SK-N-SH (cell line): ENCODE measurements around the gene OR2AT4. TPM values are rescaled to one million over a fixed set of nuclear protein-coding genes. Genes with fewer than 3 reads are reported as not detected.

Experiments
- CTCF ChIA-PET: fragments of 300-600, 350-600 bp; formaldehyde crosslinking; extraction: SDS; loops from one replicate; lab custom pipeline; 2021; lab: Yijun Ruan, JAX
- POLR2A ChIA-PET: fragments of 350-600 bp; sonication (Branson Sonifier 250); formaldehyde crosslinking; extraction: SDS; loops from one replicate; lab custom pipeline; 2020; ENCODE audit warnings: antibody characterized with exemption, inconsistent platforms; lab: Yijun Ruan, JAX
- DNase-seq: peaks from one replicate; pipeline ENCODE4 v3.0.0; 2012
- H2AFZ ChIP-seq: fragments of 200-600 bp; sonication (generic); 2 replicates; pipeline ENCODE4 v1.8.1; 2016; ENCODE audit warnings: antibody characterized with exemption, mild to moderate bottlenecking, low read depth
- H3F3A ChIP-seq: fragments of 200-600 bp; sonication (generic); replicated peaks from 2 replicates; pipeline ENCODE3; 2016; ENCODE audit warnings: antibody characterized with exemption, mild to moderate bottlenecking; ENCODE audit not compliant: insufficient read depth
- H3K27ac ChIP-seq, 2 experiments: fragments of 200-500 bp in 1 of 2; fragments of 200-600 bp in 1 of 2; sonication (Bioruptor generic) in 1 of 2; sonication (generic), shearing (Covaris generic) in 1 of 2; 2 replicates each; pipeline versions ENCODE4 v1.5.1 to v1.6.1; 2014 to 2016; ENCODE audit warnings: low read depth in 2 of 2, inconsistent platforms in 1 of 2, low read length in 1 of 2, mild to moderate bottlenecking in 1 of 2, mixed read lengths in 1 of 2
- H3K27me3 ChIP-seq: fragments of 200-600 bp; sonication (generic), shearing (Covaris generic); 2 replicates; pipeline ENCODE4 v1.6.1; 2016; ENCODE audit warnings: mixed run types; ENCODE audit not compliant: insufficient read depth
- H3K36me3 ChIP-seq, 2 experiments: fragments of 200-500 bp in 1 of 2; fragments of 200-600 bp in 1 of 2; sonication (Bioruptor generic) in 1 of 2; sonication (generic) in 1 of 2; replicated peaks in 1 of 2; 2 replicates each; pipeline versions ENCODE3 to v1.5.1; 2014 to 2016; ENCODE audit warnings: low read length in 1 of 2, mild to moderate bottlenecking in 1 of 2; ENCODE audit not compliant: insufficient read depth in 2 of 2, control insufficient read depth in 1 of 2
- H3K4me1 ChIP-seq, 2 experiments: fragments of 200-500 bp in 1 of 2; fragments of 200-600 bp in 1 of 2; sonication (Bioruptor generic) in 1 of 2; sonication (generic), shearing (Covaris generic) in 1 of 2; 2 replicates each; pipeline versions ENCODE4 v1.5.1 to v1.6.1; 2014 to 2016; ENCODE audit warnings: low read depth in 1 of 2, low read length in 1 of 2, mixed run types in 1 of 2; ENCODE audit not compliant: insufficient read depth in 2 of 2, control insufficient read depth in 1 of 2
- H3K4me2 ChIP-seq: fragments of 200-600 bp; sonication (generic), shearing (Covaris generic); 2 replicates; pipeline ENCODE4 v1.6.1; 2017; ENCODE audit warnings: mixed run types
- H3K4me3 ChIP-seq, 2 experiments: fragments of 200-500 bp in 1 of 2; fragments of 200-600 bp in 1 of 2; sonication (Bioruptor generic) in 1 of 2; sonication (generic), shearing (Covaris generic) in 1 of 2; 2 replicates each; pipeline versions ENCODE4 v1.5.1 to v1.8.1; 2014 to 2016; ENCODE audit warnings: low read depth in 2 of 2, inconsistent platforms in 1 of 2, low read length in 1 of 2, mild to moderate bottlenecking in 1 of 2, mixed read lengths in 1 of 2, moderate library complexity in 1 of 2
- H3K79me2 ChIP-seq: fragments of 200-600 bp; sonication (generic); 2 replicates; pipeline ENCODE4 v1.8.1; 2017; ENCODE audit warnings: mild to moderate bottlenecking; ENCODE audit not compliant: insufficient read depth
- H3K9ac ChIP-seq: fragments of 200-600 bp; sonication (generic); 2 replicates; pipeline ENCODE4 v1.6.1; 2017; ENCODE audit warnings: mixed run types
- H3K9me2 ChIP-seq: fragments of 200-600 bp; sonication (generic); 2 replicates; pipeline ENCODE4 v1.6.1; 2017; ENCODE audit warnings: mixed run types
- H3K9me3 ChIP-seq: fragments of 200-600 bp; sonication (generic); 2 replicates; pipeline ENCODE4 v1.6.1; 2017; ENCODE audit warnings: mixed run types, mild to moderate bottlenecking, moderate library complexity
- H4K20me1 ChIP-seq: fragments of 200-600 bp; sonication (generic); 2 replicates; pipeline ENCODE4 v1.6.1; 2017; ENCODE audit warnings: mild to moderate bottlenecking, mixed run types; ENCODE audit not compliant: insufficient read depth
- CHD2 ChIP-seq: fragments of 150-350 bp; IDR thresholded peaks from 2 replicates; pipeline ENCODE4 v1.6.1; 2018; ENCODE audit warnings: low read length; ENCODE audit not compliant: partially characterized antibody
- ELF1 ChIP-seq: IDR thresholded peaks from 2 replicates; pipeline ENCODE4 v1.4.0; 2012
- EP300 ChIP-seq, 2 experiments: IDR thresholded peaks; 2 replicates each; pipeline versions ENCODE4 v1.4.0 to v1.6.1; 2012; ENCODE audit warnings: borderline replicate concordance in 1 of 2, low read depth in 1 of 2, low read length in 1 of 2
- EZH2phosphoT487 ChIP-seq: fragments of 200-600 bp; sonication (generic); IDR thresholded peaks from 2 replicates; pipeline ENCODE4 v1.6.1; 2017; ENCODE audit warnings: low read depth, mixed run types, mild to moderate bottlenecking, antibody characterized with exemption, moderate library complexity, borderline replicate concordance
- FOXM1 ChIP-seq: IDR thresholded peaks from 2 replicates; pipeline ENCODE4 v1.4.0; 2012; ENCODE audit warnings: low read depth, mild to moderate bottlenecking
- GATA2 ChIP-seq: sonication (generic); formaldehyde crosslinking; IDR thresholded peaks from 2 replicates; pipeline ENCODE4 v1.5.0; 2020; ENCODE audit warnings: mild to moderate bottlenecking, missing genetic modification reagents
- JUND ChIP-seq: IDR thresholded peaks from 2 replicates; pipeline ENCODE4 v1.4.0; 2012
- MXI1 ChIP-seq: IDR thresholded peaks from 2 replicates; pipeline ENCODE4 v1.6.1; 2012; ENCODE audit warnings: mild to moderate bottlenecking, low read depth, low read length, improper control_type of control experiment
- NFIC ChIP-seq: IDR thresholded peaks from 2 replicates; pipeline ENCODE4 v1.4.0; 2012; ENCODE audit warnings: borderline replicate concordance
- NRF1 ChIP-seq: IDR thresholded peaks from 2 replicates; pipeline ENCODE4 v1.6.1; 2012; ENCODE audit warnings: low read depth, mild to moderate bottlenecking, low read length
- PBX3 ChIP-seq: IDR thresholded peaks from 2 replicates; pipeline ENCODE4; 2012
- POLR2AphosphoS5 ChIP-seq: IDR thresholded peaks from 2 replicates; pipeline ENCODE4 v1.6.1; 2012; ENCODE audit warnings: low read depth, low read length
- RCOR1 ChIP-seq: fragments of 150-350 bp; IDR thresholded peaks from 2 replicates; pipeline ENCODE4 v1.6.1; 2017; ENCODE audit warnings: antibody characterized with exemption, low read length
- REST ChIP-seq: IDR thresholded peaks from 2 replicates; pipeline ENCODE4 v1.6.1; 2012; ENCODE audit warnings: mild to moderate bottlenecking, low read depth, low read length, moderate library complexity
- RFX5 ChIP-seq: IDR thresholded peaks from 2 replicates; pipeline ENCODE4 v1.6.1; 2012; ENCODE audit warnings: mild to moderate bottlenecking, improper control_type of control experiment, low read length
- SIN3A ChIP-seq: IDR thresholded peaks from 2 replicates; pipeline ENCODE4 v1.6.1; 2012; ENCODE audit warnings: low read depth, mild to moderate bottlenecking, low read length, moderate library complexity, borderline replicate concordance
- TAF1 ChIP-seq: IDR thresholded peaks from 2 replicates; pipeline ENCODE4 v1.6.1; 2012; ENCODE audit warnings: low read depth, mild to moderate bottlenecking, low read length, moderate library complexity, borderline replicate concordance
- TEAD4 ChIP-seq: IDR thresholded peaks from 2 replicates; pipeline ENCODE4 v1.4.0; 2012; ENCODE audit warnings: mild to moderate bottlenecking, borderline replicate concordance; ENCODE audit not compliant: insufficient read depth
- USF2 ChIP-seq: fragments of 150-350 bp; IDR thresholded peaks from 2 replicates; pipeline ENCODE4 v1.6.1; 2017; ENCODE audit warnings: antibody characterized with exemption, low read length, low read depth, borderline replicate concordance
- ZBTB33 ChIP-seq: IDR thresholded peaks from 2 replicates; pipeline ENCODE4 v1.4.0; 2012; ENCODE audit warnings: low read depth, borderline replicate concordance
- WGBS: methylation state at CpG from one replicate; pipeline ENCODE4 v1.1.6; 2017; ENCODE audit warnings: low lambda C conversion rate; 5-methylcytosine and 5-hydroxymethylcytosine counted together
- polyA plus RNA-seq, 3 experiments: library from polyadenylated mRNA; depleted of rRNA; stranded (reverse); fragments of >200 nt; gene quantifications; 2 replicates each; pipeline ENCODE4 v1.2.3, GENCODE V29; 2012

Gene OR2AT4
- polyA plus RNA-seq, 1 of the 3 experiments (the other 2 are of a cell fraction) = not detected

GRCh38 chr11:75090671-75091177 is 6.0 kb downstream of the OR2AT4 start:
- no peaks in the 10 kb centered on the region for H4K20me1 ChIP-seq
- no peaks in the 10 kb centered on the region for H3K79me2 ChIP-seq
- H3K27ac ChIP-seq = no peak overlapping the region
- DNase-seq = no peak
- TF ChIP-seq RFX5 = no peak
- TF ChIP-seq ZBTB33 = no peak
- TF ChIP-seq EZH2phosphoT487 = no peak
- no peak for TF ChIP-seq ELF1
- TF ChIP-seq FOXM1 = no peak
- no peak for TF ChIP-seq MXI1
- TF ChIP-seq TEAD4 = no peak
- TF ChIP-seq NFIC = no peak
- no peak for TF ChIP-seq SIN3A
- no peak for TF ChIP-seq JUND
- no peak for TF ChIP-seq POLR2AphosphoS5
- TF ChIP-seq PBX3 = no peak
- no peak for TF ChIP-seq EP300 (IDR thresholded peaks at IDR 0.05; ENCODE audit: borderline replicate concordance in 1 of 2, low read depth in 1 of 2, low read length in 1 of 2)
- TF ChIP-seq RCOR1 = no peak
- TF ChIP-seq CHD2 = no peak
- no peak for TF ChIP-seq REST
- no peak for TF ChIP-seq TAF1
- TF ChIP-seq NRF1 = no peak
- TF ChIP-seq GATA2 (CRISPR knock-in tag) = no peak
- no peak for TF ChIP-seq USF2
- TF ChIP-seq, all 33 proteins: peak for 0
- ChIA-PET CTCF (no interaction called here), POLR2A (no interaction called here)
- Histone ChIP-seq H3K9me2 (no peaks in the 10 kb centered on the region), H3K9me3 (0 out of 2 replicates have a peak, but pooled peaks cover 8% of the 10 kb centered on the region), H3F3A (peaks cover 4% of the 10 kb centered on the region), H3K4me3 (no peak overlapping the region), H3K27me3 (peaks cover 6% of the 10 kb centered on the region; the same call in 1 of the 2 replicates), H3K4me1 (no peaks in the 10 kb centered on the region), H3K4me2 (no peak overlapping the region), H2AFZ (no peak overlapping the region), H3K36me3 (no peaks in the 10 kb centered on the region), H3K9ac (no peak overlapping the region)
- 59% methylated on average over 4 of the region's 4 CpGs for WGBS
